ENCODE results near the gene EPB41L1.

- TF ChIP-seq POLR2AphosphoS5 (IDR thresholded peaks at IDR 0.05; ENCODE audit: low read depth, low read length) (no peak), TAF1 (IDR thresholded peaks at IDR 0.05; ENCODE audit: borderline replicate concordance, insufficient read depth, low read length) (no peak)
Observed at GRCh38 chr20:36271639-36272546, 117.4 kb downstream of the EPB41L1 start.

Measured in PFSK-1 (cell line).